ENCODE data around the gene PDZRN3. TPM values are rescaled to one million over a fixed set of nuclear protein-coding genes. Genes with fewer than 3 reads are reported as not detected.

PDZRN3 gene
- total RNA-seq, 1 donor from 2014 or later = 3.4 TPM

- no peak overlapping the region for H3K4me2 ChIP-seq
- H3K27me3 ChIP-seq = peaks cover 27% of the 10 kb centered on the region
- TF ChIP-seq CTCF (IDR thresholded peaks at IDR 0.05) = no peak
- TF ChIP-seq EZH2phosphoT487 (IDR thresholded peaks at IDR 0.05) = no peak
- no peak for TF ChIP-seq EZH2 (IDR thresholded peaks at IDR 0.05)
- no peak overlapping the region for H3K27ac Mint-ChIP-seq
- no peaks in the 10 kb centered on the region for H3K79me2 ChIP-seq (ENCODE audit: low read depth)
- H3K27me3 Mint-ChIP-seq (ENCODE audit: insufficient read depth, low read depth) = no peaks in the 10 kb centered on the region
- H4K20me1 ChIP-seq (ENCODE audit: low read depth) = no peaks in the 10 kb centered on the region
- DNase-seq (ENCODE audit: low spot score) = no peak
- H3K9me3 ChIP-seq (ENCODE audit: low read depth) = no peaks in the 10 kb centered on the region
- peaks cover 10% of the 10 kb centered on the region for H3F3A ChIP-seq (ENCODE audit: low read depth)
- no peak overlapping the region for H3K27ac ChIP-seq
- no peak overlapping the region for H3K4me3 Mint-ChIP-seq
- H3K4me1 ChIP-seq = peaks cover 39% of the 10 kb centered on the region
- H3K4me1 Mint-ChIP-seq = peaks cover 40% of the 10 kb centered on the region
- no peak overlapping the region for H2AFZ ChIP-seq (replicated peaks)
- H3K36me3 Mint-ChIP-seq = no peaks in the 10 kb centered on the region
- H3K9ac ChIP-seq = no peak overlapping the region
- H3K36me3 ChIP-seq = no peaks in the 10 kb centered on the region
- H3K9me3 Mint-ChIP-seq = no peaks in the 10 kb centered on the region
- H3K4me3 ChIP-seq = no peak overlapping the region
These were observed 114.0 kb downstream of the PDZRN3 start for GRCh38 chr3:73510784-73511183.

- H3K27me3 Mint-ChIP-seq (ENCODE audit: insufficient read depth, low read depth) = no peaks in the 10 kb centered on the region
- no peaks in the 10 kb centered on the region for H3K36me3 Mint-ChIP-seq
- peaks cover 10% of the 10 kb centered on the region for H3F3A ChIP-seq (ENCODE audit: low read depth)
- H3K27ac Mint-ChIP-seq = no peak overlapping the region
- no peak overlapping the region for H3K9ac ChIP-seq
- H3K27me3 ChIP-seq = peaks cover 27% of the 10 kb centered on the region
- H3K27ac ChIP-seq = no peak overlapping the region
- H3K9me3 Mint-ChIP-seq = no peaks in the 10 kb centered on the region
- TF ChIP-seq EZH2phosphoT487 (IDR thresholded peaks at IDR 0.05) (no peak), CTCF (IDR thresholded peaks at IDR 0.05) (no peak), EZH2 (IDR thresholded peaks at IDR 0.05) (no peak)
- H3K79me2 ChIP-seq (ENCODE audit: low read depth) = no peaks in the 10 kb centered on the region
- H2AFZ ChIP-seq (replicated peaks) = no peak overlapping the region
- no peak overlapping the region for H3K4me2 ChIP-seq
- H3K36me3 ChIP-seq = no peaks in the 10 kb centered on the region
- H3K4me1 ChIP-seq = peaks cover 39% of the 10 kb centered on the region
- H4K20me1 ChIP-seq (ENCODE audit: low read depth) = no peaks in the 10 kb centered on the region
- H3K9me3 ChIP-seq (ENCODE audit: low read depth) = no peaks in the 10 kb centered on the region
- no peak for DNase-seq (ENCODE audit: low spot score)
- H3K4me1 Mint-ChIP-seq = peaks cover 41% of the 10 kb centered on the region
- no peak overlapping the region for H3K4me3 ChIP-seq
- no peak overlapping the region for H3K4me3 Mint-ChIP-seq
These were observed 114.4 kb downstream of the PDZRN3 start for GRCh38 chr3:73510334-73510733.

GRCh38 chr3:73509816-73510215 is 114.9 kb downstream of the PDZRN3 start:
- Histone ChIP-seq H3K79me2 (ENCODE audit: low read depth) (no peaks in the 10 kb centered on the region), H2AFZ (replicated peaks) (no peak overlapping the region)
- H3K4me1 Mint-ChIP-seq = peaks cover 41% of the 10 kb centered on the region

More at GRCh38 chr3:73509816-73510215, 114.9 kb downstream of the PDZRN3 start:
- H3K4me2 ChIP-seq = no peak overlapping the region
- no peak overlapping the region for H3K27ac ChIP-seq
- peaks cover 39% of the 10 kb centered on the region for H3K4me1 ChIP-seq
- Mint-ChIP-seq H3K36me3 (no peaks in the 10 kb centered on the region), H3K4me3 (no peak overlapping the region), H3K27me3 (ENCODE audit: insufficient read depth, low read depth) (no peaks in the 10 kb centered on the region), H3K27ac (no peak overlapping the region), H3K9me3 (no peaks in the 10 kb centered on the region)
- TF ChIP-seq EZH2phosphoT487 (IDR thresholded peaks at IDR 0.05) (no peak), CTCF (IDR thresholded peaks at IDR 0.05) (no peak), EZH2 (IDR thresholded peaks at IDR 0.05) (no peak)
- no peak overlapping the region for H3K4me3 ChIP-seq
- H3F3A ChIP-seq (ENCODE audit: low read depth) = peaks cover 10% of the 10 kb centered on the region
- no peaks in the 10 kb centered on the region for H3K36me3 ChIP-seq
- H3K27me3 ChIP-seq = peaks cover 27% of the 10 kb centered on the region
- H3K9me3 ChIP-seq (ENCODE audit: low read depth) = no peaks in the 10 kb centered on the region
- DNase-seq (ENCODE audit: low spot score) = no peak
- no peaks in the 10 kb centered on the region for H4K20me1 ChIP-seq (ENCODE audit: low read depth)
- no peak overlapping the region for H3K9ac ChIP-seq
